NCI-H526 treated with DMSO at 0.1 percent for 48 hours (cell line): ENCODE data around the gene ODAD2.

ENCODE experiments used
- DNase-seq: peaks from one replicate; lab custom pipeline; 2025; lab: John Stamatoyannopoulos, UW

Gene ODAD2

DNA sequence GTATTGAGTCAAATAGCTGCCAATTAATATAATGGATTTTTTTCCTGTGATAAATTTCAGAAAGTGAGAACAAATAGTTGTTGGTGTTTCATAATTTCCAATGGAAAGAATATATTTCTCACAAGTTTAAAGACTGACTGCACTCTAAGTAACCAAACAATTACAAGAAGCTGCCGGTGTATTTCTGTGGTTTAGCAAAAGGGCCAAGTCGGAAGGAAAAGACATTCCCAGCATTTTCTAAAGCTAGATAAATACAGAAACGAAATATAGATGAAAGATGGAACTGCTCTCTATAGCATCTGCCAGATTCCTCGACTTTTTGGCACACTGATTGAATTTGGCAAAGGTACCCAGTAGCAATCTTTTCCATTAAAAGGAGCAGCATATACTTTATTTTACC lies 160.5 kb downstream of the ODAD2 start:
- DNase-seq, result no peak

DNA sequence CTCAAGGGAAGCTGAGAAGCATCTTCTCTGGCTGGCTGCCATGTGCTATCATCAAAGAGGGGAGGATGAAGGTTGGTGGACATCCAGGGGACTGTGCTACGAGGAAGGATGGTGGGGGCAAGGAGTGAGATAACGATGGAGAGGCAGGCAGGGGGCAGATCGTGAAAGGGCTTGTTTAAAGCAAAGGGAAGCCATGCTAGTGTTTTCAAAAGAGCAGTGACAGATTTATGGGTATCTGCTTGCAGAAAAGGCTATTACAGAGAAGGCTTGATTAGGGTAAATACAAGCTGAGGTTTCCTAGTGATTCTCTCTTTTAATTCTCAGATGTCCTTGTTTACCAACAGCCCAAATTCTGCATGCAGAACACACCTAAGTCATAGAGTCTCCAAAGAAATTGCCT lies 164.4 kb downstream of the ODAD2 start:
- no peak for DNase-seq

DNA sequence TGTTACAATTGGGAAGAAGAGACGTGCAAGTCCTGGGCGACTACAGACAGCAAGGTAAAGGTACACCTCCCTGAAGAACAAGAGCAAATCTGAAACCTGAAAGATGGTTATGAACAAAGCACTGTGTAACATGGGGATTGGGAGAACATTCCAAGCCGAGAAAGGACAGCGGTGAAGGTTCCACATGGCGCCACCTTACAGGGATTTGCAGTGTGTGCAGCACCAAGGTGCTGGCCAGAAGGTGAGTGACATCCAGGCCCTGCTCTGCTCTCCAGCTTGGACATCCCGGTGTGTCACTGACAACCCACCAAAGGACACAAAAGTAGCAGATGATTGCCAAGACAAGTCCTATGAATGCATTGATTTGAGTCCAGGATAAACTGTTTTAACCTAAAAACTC lies 165.1 kb downstream of the ODAD2 start:
- DNase-seq, result no peak

DNA sequence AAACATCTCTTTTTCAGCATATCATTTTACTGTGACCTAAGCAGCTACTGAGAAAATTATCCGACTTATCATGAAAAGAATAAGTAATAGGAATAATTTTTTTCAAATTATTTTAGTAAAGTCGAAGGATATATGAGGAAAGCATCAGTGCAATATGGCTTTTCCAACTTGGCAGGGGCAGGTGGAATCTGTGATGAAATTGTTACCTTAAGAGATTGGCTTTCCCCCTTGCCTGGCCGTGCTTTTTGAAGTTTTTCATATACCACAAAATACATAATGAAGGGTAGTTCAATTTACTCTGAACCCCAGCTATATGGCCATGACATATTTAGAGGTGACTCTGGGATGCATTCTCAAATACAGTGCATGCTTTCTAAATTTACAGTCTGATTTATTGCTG lies 166.1 kb downstream of the ODAD2 start:
- no peak for DNase-seq

DNA sequence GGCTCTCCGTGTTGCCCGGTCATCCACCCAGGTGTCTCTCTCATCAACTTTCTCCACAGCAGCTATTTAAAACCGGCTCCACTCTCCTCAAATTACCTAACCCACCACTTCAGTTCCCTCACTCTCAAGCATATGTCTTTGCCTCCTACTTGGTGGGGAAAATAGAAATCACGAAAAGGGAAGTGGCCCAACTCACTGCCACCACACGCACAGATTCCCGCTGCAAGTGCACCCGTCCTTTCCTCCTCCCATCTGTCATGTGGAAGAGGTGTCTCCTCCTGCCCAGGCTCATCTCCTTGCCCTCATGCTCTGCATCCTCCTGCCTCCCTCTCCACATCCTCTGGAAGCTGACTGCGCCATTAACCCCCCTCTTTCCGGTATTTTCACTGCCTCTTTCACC lies 172.5 kb downstream of the ODAD2 start:
- no peak for DNase-seq

DNA sequence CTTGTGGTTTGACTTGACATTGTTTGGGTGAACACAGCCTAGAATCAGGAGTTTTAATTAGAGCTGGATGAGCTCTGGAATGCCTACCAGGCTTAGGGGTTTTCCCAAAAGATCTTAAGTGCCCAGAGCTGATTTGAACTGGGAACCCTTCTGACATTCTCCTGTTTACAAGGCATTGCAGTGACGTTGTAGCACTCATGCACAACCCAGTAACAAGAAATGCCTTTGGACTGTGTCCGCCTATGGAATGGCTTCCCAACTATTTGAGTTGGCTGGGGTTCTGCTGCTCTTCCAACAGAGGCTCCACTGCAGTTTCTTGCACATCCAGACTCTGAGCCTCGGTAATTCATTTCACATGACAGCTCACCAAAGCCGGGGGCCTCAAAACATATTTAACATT lies 176.6 kb downstream of the ODAD2 start:
- DNase-seq, result no peak

DNA sequence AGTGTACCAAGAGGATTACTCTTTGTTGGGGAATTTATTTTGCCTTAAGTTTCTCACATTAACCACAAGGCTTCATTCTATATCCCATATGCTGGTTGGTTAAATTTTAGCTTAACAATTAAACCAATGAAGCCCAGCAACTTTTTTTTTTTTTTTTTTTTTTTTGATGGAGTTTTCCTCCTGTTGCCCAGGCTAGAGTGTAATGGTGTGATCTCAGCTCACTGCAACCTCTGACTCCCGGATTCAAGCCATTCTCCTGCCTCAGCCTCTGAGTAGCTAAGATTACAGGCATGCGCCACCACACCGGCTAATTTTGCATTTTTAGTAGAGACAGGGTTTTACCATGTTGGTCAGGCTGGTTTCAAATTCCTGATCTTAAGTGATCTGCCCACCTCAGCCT lies 178.2 kb downstream of the ODAD2 start:
- no peak for DNase-seq

DNA sequence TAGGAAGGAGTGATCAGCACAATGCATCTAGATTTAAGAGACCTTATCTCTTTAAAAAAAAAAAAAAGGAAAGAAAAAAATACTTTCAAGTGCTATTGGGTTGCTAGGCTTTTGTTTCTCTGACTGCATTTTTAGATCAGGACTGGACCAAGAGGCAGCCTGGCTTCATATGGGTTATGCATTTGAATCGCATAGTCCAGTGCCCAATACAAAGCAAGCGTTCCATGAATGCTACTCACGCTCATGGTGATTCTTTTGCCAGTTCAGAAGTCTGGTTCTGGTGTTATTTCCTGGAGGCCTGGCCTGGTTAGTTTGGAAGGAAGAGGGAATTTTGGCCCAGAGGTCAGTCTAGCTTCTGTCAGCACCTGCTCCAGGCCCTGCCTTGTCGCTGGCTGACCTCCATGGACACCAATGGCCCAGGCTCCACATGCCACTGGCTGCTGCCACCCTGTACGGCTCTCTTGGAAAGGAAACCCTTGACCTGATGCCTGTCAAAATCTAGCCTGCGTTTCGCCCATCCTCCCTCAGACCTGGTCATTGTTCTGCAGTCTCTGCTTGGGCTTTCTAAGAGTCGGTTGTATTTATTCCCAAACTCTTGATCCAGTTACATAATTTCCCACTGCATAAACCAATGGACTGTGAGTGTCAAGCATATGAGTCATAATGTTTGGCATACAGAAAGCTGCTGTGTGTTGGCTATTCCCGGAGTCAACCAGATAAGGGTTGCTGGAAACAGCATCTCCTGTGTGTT lies 178.9 kb downstream of the ODAD2 start:
- no peak for DNase-seq

DNA sequence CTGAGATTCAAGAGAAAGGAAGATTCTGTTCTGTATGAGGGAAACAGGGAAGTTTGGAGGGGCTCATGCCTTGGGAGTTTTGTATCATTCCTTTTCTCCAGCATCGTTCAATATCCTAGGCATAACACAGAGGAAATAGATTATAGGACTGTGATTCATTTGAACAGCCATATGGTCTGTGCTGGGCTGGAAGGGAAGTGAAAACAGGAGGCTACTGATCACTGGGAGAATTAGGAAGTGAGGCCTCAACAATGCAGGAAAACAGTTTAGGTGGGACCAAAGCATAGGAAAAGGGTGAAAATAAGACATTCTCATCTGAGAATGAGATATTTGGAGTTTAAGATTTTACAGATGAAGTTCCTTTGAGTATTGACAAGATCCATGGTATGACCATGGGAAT lies 182.6 kb downstream of the ODAD2 start:
- no peak for DNase-seq

DNA sequence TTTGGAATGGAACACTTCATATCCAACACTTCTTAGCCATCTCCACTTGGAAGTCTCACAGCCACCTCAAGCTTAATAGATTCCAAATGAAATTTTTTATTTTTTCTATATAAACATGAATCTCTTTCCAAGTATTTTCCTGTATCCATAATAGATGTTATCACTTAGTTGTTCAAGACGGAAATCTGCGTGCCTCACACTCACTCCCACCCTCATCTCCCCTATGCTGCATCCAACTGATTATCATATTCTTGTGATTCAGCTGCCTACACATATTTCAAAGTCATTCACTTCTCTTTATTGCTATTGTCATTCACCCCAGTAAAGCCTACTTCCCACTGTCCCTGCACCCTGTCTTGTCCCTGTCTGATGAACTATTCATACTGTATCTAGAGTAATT lies 183.0 kb downstream of the ODAD2 start:
- DNase-seq, result no peak

DNA sequence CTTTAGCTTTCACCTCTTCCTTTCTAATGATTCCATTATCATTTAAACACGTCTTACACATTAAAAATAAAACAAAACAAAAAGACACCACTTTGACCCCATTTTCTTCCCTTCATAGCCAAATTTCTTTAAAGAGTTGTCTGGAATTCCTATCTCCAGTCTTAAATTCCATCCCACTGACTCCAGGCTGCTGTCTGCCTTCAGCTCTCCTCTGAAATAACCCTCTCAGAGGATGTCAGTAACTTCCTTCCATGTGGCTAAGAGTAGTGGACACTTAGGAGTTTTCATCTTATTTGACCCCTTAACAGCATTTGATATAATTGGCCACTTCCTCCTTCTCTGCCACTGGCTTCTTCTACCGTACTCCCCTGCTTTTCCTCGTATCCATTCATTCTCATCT lies 183.6 kb downstream of the ODAD2 start:
- DNase-seq, result no peak

DNA sequence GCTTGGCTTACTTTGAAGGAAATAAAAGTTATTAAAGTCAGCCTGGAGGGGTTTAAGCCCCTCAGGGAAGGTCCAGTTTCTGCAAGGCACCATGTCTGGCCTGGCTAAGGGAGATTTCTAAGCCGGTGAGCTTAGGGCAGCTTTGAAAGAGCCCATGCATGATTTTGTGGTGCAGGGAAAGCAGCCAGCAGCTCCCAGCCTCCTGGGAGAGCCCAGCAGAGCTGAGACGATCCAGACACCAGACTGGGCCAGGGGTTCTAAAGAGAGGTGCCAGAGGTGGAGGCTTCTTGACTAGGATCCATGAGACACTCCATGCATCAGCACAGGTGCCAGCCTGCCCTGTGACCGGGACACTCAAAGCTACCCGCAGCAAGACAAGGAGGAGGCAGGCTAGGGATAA lies 193.7 kb downstream of the ODAD2 start:
- DNase-seq, result no peak

DNA sequence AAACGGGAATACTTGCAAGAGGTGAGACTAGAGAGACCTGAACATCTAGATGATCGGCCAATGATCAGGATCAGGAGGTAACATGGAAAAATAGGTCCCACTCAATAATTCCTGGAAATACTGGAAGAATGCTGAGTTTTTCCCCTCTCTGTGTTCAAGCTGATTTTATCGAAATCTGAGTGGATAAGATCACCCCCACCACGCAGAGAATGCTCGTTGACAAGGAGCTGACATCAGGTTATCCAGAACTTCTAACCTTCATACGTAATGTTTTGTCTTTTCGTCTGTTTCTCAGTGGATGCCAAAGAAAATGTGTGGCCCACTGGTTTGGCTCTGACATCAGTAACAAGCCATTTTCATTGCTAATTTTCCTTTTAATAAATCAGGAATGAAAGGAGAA lies 194.7 kb downstream of the ODAD2 start:
- no peak for DNase-seq

DNA sequence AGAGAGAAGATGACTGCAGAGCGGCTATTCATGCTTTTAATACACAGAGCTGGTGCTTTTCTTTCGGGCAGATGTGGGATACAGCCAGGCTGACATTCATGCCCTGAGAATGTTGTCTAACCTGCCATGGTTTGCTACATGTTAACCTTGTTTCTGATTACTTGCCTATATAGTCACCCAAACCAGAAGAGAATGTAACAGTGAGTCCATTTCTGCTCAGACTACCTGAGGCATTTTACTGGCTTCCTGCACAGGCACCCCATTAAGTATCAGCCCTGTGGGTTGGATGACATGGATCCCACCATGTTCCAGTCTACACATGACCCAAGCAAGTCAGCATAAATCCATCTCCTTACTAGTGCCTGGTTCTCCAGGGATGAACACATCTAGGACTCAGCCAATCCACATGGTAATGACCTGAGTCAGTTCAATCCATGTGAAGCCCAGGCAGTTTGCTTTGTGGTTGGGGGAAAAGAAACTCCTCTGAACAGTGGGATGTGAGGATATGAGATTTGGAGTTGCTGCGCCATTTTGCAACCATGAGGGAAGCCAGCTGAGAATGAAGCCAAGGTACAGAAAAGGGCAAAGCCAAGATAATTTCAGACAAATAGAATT lies 197.6 kb downstream of the ODAD2 start:
- DNase-seq, result no peak

DNA sequence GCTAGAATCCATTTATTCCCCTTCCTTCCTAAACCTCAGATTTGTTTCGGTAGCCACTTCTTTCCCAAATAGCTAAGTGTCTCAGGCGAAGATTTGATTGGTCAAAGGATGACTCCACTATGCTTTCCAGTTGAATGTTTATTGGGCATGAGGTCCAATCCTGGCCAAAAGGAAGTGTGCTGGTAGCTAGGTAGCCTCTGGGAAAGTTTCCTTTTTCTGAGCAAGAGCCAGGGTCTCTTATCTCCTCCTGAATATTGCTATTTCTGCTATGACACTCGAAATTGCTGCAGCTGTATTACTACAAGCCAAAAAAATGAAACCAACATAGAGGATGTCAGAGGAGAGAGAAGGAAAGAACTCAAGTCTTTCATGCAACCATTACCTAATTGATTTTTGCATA lies 199.8 kb downstream of the ODAD2 start:
- DNase-seq, result no peak

DNA sequence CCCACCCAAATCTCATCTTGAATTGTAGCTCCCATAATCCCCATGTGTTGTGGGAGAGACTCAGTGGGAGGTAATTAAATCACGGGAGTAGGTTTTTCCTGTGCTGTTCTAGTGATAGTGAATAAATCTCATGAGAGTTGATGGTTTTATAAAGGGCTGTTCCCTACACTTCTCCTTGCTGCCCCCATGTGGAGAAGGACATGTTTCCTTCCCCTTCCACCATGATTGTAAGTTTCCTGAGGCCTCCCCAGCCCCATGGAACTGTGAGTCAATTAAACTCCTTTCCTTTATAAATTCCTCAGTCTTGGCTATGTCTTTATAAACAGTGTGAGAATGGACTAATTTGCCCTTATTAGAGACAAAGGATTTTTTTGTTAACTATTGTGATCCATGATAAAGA lies 204.7 kb downstream of the ODAD2 start:
- no peak for DNase-seq

DNA sequence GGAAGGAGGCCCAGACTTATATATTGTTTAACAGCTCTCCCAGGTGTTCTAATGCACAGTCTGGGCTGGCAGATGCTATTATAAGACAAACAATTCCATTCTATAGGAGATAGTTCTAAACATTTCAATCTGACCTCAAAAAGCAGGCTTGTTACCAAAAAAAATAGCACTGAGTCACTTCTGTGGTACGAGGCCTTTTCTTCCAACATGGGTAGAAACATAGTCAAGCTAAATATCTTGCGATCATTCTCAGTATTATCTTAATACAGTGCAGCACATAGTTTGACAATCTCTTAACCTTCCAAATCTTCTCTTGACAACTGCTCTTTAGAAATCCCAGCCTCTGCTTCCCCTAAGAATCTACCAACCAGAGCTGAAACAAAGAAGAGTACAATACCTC lies 206.7 kb downstream of the ODAD2 start:
- DNase-seq, result no peak

DNA sequence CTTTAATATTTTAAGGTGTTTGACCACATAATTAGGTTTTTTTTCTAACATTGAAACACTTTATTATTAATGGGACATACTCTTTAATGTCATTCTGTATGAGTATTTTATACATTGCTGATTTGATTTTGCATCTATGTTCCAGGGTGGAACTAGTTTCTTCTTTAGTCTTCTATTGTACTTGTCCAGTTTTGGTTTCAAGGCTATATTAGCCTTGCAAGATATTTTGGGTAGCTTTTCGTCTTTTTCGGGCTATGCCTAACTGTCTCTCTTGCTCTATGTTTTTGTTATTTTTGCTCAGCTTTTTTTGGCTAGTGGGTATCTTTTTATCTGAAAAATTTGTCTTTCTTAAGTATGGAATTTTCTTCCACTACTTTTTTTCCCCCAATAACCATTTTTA lies 214.6 kb downstream of the ODAD2 start:
- DNase-seq, result no peak

DNA sequence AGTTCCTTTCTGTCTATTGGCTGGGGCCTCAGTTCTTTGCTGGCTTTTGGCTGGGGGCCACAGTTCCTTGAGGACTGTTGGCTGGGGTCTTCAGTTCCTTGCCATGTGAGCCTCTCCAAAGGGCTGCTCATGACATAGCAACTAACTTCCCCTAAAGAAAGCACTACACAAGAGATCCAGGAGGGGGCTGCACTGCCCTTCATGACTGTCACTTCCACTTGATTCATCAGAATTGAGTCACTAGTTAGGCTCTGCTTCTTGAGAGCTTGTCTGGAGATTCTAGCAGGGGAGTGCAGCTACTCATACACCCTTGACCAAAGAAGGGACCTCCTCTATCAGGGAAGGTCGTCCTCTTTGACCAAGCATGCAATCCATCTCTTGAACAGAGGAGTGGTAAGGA lies 215.2 kb downstream of the ODAD2 start:
- DNase-seq, result no peak

DNA sequence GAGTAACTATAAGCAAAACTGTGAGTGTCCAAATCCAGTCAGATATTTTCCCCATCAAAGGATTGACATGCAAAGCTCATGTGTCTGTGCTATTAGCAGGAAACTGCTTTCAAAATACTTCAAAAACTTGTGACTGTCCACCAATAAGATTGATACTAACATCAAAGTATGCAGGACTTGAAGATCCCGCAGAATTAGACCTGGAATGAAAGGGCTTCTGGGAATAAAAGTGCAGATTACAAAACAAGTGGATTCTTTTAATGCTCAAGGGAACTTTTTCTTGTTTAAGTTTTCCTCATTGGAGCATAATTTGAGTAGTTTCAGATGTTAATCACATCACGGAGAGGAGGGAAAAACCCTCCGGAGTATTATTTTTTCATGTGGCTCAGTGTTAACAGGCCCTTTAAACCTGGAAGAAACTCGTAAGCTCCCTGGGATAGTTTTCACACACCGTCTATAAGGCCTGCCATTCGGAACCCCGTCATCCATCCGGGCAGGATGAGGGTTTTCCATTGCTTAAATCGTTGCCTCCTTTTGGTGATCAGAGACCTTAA lies 219.3 kb downstream of the ODAD2 start:
- no peak for DNase-seq

DNA sequence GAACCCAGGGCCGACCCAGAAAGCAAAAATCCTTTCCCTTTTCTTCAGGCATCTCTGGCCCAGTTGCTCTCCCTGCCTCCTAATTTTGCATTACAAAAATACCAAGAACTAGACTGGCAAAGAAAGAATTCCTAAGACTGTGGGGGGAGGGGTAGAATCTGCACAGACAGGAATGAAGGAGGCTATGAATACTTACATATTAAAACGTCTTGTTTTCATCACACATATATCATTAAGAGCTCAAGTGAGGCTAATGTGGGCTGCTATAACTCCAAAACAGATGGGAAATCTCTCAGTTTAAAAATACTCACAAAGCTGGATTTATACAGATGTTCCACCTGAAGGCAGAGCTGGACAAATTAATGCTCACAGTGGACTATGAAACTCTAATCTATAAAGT lies 224.0 kb downstream of the ODAD2 start:
- no peak for DNase-seq

DNA sequence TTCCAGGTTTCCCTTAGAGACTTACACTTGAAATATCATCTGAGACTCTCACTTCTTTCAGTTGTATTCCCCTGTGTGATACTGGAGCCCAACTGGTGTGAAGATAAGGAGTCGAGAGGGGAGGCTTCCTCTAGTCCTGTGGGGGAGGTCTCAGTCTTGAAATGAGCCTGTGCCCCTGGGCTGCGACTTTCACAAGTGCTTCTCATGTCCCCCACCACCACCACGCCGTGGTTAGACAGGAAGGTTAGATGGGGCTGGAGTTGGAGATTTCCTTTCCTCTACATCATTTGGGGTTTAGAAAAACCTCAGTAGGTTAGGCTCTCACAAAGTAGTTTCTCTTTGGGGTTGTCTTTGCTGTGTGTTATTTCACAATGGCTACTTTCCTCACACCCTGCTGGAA lies 227.6 kb downstream of the ODAD2 start:
- no peak for DNase-seq

DNA sequence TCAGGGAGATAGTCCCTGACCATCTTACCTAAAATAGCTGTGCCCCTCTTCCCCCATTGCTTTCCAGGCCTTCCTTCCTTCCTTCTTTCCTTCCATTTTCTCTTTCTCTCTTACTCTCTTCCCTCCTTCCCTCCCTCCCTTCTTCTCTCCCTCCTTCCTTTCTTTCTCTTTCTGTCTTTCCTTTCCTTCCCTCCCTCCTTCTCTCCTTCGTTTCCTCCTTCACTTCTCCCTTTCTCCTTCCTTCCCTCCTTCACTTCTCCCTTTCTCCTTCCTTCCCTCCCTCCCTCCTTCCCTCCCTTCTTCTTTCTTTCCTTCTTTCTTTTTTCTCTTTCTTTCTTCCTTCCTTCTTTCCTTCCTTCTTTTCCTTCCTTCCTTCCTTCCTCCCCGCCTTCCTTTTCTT lies 228.7 kb downstream of the ODAD2 start:
- no peak for DNase-seq
